CD4-positive, alpha-beta T cell treated with Interleukin-17A for 4 hours (primary cell): ENCODE measurements around the gene TTC23.
"Not testable (repeated sequence)": the region's sequence is repeated elsewhere in the genome, so short reads cannot be mapped to it uniquely, and the experiment has no call there.

Source experiments
- DNase-seq: peaks from one replicate; pipeline ENCODE4 v3.0.0-alpha.2; 2020; ENCODE audit warnings: mixed read lengths

Gene TTC23

DNA sequence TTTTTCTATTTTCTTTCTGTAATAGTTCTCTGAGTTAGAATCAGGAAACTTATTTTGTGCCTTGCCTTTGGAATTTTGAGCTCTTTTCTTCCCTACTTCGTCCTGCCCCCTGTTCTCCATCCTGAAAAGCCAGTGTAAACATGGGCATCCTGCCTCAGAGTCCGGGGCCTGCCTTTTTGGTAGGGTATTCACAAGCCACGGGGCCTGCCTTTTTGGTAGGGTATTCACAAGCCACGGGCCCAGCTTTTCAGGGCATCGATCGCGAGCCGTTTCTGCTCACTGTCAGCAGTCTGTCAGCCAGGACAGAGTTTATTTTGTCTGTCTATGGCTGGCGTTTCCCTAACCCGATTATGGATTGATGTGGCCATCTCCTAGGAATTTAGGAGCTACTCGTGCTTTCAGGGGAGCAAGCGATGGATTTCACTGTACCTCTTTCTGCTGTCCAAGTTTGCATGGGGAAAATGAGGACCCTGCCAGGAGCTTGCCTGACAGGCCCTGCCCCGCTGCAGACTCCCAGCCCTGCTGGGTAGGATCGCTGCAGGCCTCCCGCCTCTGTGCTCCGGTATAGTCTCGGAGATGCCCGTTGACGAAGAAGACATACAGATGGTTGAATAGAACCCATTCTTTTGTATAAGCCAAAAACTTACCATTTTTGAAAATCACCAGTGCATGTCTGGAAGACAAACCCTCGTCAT is 131.7 kb downstream of the TTC23 start:
- no peak for DNase-seq

DNA sequence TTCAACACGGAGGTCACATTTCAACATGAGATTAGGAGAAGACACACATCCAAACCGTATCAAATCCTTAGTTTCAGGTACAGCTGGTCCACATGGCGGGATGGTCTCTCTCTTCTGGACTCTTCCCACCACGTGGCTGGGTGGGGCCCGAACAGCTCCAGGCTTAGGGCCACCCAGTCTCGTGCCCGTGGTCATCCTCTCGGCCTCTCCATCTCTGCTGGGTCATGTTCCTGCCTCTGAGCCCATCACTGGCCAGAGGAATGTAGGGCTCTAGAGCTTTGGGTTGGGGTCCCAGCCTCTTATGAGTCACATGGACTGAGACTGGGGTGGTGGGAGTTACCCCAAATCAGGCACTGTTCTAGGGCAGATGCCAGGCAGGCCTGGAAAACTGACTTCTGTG is 132.3 kb downstream of the TTC23 start:
- DNase-seq: no peak

DNA sequence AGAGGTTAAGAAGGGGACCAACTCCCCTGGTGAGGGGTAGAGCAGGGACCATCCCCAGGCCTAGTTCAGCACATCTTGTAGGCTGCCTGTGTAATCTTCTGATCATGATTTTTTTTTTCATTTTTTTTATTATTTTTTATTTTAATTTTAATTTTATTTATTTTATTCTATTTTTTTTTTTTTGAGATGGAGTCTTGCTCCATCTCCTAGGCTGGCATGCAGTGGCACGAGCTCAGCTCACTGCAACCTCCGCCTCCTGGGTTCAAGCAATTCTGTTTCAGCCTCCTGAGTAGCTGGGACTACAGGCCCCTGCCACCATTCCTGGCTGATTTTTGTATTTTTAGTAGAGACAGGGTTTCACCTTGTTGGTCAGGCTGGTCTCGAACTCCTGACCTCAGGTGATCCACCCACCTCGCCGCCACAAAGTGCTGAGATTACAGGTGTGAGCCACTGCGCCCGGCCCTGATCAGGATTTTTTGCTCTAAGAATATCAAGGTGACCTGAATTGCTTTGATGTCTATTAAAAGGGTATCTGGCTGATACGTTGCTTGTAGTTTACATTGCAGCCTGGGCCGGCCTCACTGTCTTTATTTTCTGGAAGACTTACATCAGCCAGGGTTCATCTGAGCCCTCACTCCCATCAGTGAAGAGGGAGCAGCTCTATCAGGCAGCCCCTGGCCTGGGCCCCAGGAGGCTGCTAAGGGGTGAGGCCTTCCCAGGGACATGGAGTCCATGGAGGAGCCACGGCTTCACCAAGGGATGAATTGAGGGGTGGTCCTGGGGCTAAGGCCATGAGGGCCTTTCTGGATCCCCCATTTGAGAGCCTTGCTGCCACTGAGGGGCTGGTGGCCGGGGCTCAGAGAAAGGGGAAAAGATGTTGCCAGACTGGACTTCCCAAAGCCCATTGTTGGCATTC is 133.8 kb downstream of the TTC23 start:
- no peak for DNase-seq

DNA sequence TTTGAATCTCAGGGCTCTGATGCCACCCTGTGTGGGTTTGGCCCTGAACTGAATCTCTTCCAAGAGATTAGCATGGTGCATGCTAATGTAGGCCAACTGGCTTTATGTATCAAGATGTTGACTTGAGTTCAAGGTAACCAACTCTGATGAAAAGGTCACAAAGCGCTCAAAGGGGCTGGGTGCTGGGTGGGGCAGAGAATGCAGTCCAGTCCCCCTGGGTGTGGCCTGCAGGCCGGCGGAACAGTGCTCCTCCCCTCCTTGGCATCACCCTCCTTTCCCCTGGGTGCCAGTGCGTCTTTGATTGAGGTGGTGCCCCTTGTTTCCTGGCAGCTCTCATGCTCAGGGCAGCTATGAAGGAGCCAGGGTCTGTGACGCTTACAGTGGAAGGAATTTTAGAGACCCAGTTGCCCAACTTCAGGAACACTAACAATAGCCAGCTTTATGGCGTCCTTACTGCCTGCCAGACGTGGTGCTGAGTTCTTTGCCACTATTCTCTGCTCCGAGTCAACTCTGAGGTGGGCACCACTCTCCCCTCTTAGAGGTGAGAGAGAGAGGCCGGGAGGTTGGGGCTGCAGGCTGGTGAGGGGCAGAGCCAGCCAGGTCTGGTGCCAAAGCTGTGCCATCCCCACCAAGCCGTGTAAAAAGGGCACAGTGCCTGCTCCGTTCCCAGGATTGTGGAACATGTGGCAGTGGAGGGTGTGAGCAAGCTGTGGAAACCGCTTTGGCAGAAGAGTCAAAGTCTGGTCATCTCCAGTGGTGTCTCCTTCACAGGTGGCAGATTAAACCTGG is 134.7 kb downstream of the TTC23 start:
- no peak for DNase-seq

DNA sequence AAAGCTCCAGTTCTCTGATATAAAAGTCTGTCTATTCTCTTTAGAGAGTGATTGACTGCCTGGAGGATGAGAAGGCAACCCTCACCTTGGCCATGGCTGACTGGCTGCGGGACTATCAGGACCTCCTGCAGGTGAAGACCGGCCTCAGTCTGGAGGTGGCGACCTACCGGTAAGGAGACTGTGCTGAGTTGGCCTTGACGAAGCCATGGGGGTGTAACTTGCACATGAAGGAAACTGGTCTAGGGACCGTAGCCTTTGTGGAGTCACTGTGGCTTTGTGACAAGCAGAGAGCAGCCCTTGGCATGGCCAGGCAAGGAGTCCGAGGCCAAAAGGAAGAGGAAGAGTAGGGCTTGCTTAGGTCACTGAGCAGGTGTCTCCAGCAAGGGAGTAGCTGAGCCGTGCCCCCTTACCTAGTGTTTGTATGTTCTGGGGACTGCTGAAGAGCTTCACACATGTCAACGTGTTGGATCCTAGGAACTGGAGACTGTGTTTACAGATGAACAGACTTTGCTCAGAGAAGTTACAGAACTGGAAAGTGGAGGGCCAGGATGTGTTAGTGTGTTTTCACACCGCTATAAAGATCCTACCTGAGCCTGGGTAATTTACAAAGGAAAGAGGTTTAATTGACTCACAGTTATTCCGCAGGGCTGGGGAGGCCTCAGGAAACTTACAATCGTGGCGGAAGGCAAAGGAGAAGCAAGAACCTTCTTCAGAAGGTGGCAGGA is 135.7 kb downstream of the TTC23 start:
- no peak for DNase-seq

DNA sequence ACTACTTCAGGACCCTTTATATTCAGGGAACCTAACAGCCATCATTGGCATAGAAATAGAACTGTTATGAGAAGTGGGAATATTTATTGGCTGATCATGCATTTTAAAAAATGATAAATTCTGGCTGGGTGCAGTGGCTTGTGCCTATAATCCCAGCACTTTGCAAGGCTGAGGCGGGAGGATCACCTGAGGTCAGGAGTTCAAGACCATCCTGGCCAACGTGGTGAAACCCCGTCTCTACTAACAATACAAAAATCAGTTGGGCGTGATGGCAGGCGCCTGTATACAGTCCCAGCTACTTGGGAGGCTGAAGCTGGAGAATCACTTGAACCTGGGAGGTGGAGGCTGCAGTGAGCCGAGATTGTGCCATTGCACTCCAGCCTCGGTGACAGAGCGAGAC is 137.7 kb downstream of the TTC23 start:
- not testable (repeated sequence) for DNase-seq

DNA sequence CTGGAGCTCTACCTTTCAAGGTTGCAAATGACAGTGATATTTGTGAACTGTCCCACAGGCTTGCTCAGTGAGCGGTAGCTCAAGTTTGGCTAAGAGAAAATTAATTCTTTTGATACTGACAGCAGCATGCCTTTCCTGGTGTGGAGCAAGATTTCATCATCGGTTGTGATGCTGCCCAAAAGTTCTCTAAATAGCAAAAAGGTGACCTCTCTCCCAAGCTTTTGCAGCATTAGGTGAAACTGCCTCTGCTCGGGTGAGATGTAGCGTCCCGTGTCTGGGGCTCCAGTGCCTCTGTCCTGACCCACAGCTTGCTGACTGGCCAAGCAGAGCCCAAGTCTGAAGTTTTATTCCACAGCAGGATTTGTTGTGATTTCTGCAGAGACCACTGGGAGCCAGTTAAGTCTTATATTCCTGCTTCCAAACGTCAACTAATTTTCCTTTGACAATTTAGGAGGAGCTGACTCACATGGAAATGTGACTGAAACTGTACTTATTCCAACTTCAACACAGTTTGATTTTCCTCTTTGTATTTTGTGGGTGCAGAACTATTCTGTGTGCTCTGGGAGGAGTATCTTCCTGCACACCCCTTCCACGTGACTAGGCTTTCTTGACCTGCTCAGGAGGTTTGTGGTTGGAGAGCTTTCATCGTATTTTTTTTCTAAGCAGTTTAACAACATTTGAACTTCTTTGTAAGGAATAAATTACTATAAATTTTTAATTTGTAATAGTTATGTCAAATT is 138.6 kb downstream of the TTC23 start:
- no peak for DNase-seq

DNA sequence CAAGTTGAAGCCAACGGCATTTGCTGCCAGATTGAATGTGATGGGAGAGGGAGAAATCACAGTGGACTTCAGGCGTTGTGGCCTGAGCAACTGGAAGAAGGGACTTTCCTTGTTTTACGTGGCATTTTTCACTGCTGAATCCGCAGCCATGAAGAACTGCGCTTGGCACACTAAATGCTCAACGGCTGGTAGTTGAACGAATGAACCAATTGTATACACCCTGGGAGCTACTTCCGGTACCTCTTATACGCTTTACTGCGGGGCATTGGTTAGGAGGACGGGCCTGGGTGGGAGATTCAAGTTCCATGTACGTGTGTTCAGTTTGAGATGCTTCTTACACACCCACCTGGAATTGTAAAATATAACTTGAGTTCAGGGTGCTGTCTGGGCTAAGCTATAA is 139.3 kb downstream of the TTC23 start:
- DNase-seq: no peak

DNA sequence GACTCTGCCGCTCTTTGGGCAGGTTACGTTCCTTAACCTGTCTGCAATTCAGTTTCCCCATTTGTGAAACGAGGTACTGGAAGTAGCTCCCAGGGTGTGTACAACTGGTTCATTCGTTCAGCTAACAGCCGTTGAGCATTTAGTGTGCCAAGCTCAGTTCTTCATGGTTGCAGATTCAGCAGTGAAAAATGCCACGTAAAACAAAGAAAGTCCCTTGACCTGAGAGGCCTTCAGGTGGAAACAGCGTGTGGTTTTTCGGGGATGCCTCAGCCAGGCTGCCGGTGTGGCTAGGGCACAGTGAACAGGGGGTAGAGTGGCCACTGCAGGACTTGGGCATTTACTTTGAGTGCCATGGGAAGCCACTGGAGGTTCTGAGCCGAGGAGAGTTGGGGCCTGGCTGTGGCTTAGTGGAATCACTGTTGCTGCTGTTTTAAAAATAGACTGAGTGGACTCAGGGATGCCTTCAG is 139.8 kb downstream of the TTC23 start:
- DNase-seq: no peak

DNA sequence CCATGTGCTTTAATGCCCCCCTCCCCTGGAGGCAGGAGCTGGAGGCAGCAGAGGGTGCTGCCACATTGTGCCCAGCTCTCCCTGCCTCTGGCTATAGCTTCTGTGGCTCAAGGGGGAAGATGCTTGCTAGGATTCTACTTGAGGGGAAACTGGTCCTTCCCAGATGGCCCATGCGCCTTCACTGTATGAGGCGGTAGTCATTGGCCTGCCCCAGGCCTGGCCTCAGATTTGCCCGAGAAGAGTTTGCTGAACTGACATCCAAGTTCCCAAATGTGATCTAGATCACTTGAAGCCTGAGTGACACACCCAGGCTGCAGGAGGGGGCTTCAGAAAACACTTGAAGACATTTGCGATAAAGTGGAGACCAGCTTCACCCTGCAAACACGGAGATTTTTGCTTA is 140.4 kb downstream of the TTC23 start:
- DNase-seq: no peak

DNA sequence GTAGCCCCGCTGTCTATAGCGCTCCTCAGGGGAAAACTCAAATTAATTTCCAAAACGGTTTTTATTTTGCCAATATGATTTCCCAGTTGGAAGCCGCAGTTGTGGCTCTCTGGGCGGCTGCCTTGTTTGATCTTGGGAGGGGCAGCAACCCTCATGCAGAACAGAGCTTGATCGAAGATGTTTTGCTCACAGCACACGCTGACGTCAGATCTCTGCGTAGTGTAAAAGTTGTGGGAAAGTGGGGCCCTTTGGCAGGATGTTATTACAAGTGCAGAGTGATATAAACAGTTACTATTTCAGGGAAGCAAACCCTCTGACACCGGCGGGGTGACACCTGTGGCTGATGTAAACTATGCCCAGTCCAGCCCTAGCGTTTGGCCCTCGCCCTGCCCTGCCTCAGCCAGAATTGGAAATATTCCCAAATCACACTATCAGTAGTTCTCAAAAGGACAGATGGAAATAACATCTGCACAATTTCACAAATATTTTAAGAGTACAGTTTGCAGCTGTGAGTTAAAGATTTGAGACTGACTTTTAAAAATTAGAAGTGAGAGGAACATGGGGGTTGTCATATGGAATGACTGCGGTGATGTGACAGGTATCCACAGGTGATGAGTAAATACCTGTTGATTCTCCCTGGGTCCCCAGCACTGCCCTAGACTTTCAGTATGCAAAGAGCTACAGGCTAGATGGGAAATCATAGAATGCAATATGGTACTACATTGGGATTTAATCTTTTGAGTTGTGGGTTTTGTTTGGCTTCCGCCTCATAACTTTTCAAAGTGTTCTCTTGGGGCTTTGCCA is 142.8 kb downstream of the TTC23 start:
- DNase-seq: peak; percentile 24

DNA sequence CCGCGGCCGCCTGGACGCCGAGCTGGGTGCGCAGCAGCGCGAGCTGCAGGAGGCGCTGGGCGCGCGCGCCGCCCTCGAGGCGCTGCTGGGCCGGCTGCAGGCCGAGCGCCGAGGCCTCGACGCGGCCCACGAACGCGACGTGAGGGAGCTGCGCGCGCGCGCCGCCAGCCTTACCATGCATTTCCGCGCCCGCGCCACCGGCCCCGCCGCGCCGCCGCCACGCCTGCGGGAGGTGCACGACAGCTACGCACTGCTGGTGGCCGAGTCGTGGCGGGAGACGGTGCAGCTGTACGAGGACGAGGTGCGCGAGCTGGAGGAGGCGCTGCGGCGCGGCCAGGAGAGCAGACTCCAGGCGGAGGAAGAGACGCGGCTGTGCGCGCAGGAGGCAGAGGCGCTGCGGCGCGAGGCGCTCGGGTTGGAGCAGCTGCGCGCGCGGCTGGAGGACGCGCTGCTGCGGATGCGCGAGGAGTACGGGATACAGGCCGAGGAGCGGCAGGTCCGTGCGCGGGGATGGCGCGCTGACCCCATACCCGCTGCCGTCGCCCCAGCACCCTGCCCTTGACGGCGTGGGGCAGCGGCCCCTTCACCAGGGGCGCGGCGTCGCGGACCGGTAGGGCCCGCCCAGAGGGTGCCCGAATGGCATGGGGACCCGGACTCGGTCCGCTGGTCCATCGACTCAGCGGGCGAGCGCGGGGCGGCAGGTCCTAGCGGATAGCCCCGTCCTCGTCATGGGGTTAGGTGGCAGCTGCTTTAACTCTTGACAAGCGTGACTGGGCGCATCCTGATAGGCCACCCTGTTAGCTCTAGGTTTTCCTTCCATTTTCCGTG is 143.7 kb downstream of the TTC23 start:
- peak; percentile 38 for DNase-seq

DNA sequence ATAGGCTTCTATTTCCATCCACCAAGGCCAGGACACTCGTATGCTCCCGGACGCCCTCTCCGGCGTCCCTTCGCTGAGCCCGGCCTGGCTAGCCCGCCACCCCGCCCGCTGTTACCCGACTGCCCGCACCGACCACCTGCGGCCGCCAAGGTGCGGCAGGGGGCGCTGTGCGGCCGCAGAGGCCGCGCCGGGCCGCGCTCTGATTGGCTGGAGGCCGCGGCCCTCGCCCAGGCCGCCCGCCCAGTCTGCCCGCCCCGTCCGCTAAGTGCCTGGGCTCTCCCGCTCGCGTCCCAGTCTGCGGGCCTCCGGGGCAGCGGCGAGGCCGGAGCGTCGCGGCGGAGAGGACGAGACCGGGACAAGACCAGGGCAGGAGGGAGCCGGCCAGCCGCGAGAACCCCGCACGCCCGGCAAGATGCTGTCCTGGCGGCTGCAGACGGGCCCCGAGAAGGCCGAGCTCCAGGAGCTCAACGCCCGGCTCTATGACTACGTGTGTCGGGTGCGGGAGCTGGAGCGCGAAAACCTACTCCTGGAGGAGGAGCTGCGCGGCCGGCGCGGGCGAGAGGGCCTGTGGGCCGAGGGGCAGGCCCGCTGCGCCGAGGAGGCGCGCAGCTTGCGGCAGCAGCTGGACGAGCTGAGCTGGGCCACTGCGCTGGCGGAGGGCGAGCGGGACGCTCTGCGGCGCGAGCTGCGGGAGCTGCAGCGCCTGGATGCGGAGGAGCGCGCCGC is 144.4 kb downstream of the TTC23 start, which contains the start of gene SYNM:
Gene SYNM (plus strand): TSS at position 293 of the 726 bp plus-strand sequence. CDS start 120 bp downstream, at position 413.
- DNase-seq: peak; percentile 27

DNA sequence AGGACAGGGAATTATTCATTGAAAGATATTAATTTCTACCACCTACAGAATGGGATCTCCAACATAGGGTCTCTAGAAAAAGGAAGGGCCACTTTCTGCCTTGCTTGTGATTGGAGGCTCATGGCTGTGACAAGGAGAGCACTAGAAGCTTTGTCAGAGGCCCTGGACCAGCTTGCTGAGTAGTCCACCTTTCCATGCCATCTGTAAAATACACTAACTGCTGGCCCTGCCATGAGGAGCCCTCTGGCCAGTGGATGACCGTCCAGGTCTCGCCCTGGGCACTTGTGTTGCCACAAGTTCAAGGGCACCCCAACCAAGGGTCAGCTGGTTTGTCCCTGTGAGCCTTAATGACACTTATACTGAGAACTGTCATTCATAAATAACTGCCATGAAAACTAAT is 146.1 kb downstream of the TTC23 start:
- DNase-seq: no peak

DNA sequence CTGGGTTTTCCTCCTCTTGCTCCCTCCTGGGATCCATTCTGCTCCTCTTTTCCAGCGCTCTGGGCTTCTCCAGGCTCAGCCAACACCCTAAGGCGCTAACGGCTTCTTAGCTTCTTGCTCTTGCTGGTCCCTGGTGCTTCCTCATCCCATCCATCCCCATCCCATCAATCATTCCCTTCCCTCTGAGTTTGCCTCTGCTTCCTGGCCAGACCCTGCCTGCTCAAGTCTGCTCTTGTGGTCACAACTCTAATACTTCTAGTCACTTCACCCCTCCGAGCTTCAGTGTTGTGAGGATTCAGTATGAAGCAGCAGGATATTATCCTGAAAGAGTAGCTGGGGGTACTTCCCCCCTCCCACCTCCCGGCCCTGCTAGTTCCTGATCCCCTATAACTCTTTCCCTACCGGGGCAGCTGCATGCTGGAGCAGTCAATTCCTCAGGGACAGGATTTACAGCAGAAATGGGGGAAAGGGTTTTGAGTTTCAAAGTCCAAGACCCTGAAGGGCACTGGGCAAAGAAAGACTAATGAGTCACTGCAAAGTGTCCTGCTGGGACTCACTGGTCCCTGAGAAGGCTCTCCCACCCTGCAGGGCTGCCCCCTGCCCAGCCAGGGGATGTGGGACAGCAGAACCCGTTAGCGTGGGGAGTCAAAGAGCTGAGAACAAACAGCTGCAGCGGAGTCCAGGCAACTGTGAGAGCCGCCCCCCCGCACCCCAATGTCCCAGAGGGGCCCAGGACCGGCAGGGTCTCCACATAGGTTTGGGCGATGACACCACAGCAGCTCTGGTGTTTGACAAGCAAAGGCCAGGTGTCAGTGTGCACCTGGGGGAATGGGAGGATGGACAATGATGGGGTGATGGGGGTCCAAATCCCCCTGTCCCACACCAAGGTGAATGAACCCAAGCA is 146.8 kb downstream of the TTC23 start:
- DNase-seq: no peak

DNA sequence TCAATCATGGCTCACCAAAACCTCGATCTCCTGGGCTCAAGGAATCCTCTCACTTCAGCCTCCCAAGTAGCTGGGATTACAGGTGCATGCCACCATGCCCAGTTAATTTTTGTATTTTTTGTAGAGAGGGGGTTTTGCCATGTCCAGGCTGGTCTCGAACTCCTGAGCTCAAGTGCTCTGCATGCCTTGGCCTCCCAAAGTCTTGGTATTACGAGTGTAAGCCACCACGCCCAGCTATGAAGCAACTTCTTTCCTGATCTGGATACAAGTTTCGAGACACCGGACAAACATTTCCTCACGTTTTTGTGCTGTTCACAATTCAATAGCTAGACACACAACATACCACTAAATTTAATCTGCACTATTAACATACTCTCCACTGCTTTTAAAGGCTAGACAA is 147.9 kb downstream of the TTC23 start:
- DNase-seq: no peak

DNA sequence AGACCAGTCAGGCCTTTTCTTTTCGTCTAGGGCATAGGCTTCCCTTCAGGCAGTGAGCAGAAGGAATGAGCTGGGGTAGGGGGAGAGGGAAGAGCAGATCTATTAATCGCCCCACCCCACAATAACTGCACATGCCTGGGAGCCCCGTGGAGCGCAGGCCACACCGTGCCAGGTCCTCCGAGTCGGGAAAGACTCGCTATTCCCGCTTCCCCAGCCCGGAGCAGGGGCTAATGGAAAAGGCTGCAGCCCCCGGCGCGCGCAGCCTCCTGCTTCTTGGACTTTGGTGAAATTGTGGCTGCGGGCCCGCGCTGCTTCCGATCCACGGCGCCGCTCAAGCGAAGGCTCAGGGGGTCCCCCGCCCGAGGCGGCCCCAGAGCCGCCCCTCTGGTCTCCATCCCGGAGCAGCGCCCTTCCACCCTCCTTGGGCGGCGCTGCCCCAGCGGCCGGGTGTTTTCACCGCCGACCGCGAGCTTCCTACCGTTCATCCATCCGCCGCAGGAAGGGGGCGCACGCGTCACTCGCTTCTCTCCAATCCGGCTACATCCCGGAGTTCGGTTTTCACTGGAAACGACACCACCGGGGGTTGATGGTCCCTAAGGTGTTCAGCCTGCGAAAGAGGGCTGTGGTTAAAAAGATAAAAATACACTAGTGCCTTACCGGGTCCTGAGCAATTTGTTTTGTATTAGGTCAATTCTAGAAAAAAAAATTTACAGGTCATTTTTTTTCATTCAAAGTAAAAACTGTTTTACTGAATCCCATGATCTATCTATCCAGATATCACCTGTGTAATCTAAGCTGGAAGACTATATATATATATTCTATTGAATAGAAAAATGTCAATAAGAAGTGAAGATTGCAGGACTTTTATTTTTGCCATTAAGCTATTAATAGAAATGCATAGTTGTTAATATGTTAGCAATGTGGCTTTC is 148.9 kb downstream of the TTC23 start:
- DNase-seq: peak; percentile 54
